GM12878 (cell line): ENCODE measurements around the gene IRAG1. TPM values are rescaled to one million over a fixed set of nuclear protein-coding genes. Genes with fewer than 3 reads are reported as not detected.

ENCODE experiments used
- ATAC-seq: fragments of 200-7000 bp; cut with Tn5 transposase; 3 replicates; pipeline ENCODE4 v1.9.1; 2020; ENCODE audit warnings: mild to moderate bottlenecking, moderate library complexity
- BruUV-seq: library from RNA; stranded (reverse); fragments of 400-500 nt; replicated peaks from 2 replicates; lab custom pipeline; 2021; lab: Mats Ljungman, UMichigan
- CTCF ChIA-PET: fragments of 300-600 bp; sonication (Branson Sonifier 250); formaldehyde crosslinking; extraction: SDS; loops from one replicate; lab custom pipeline; 2021; ENCODE audit warnings: inconsistent platforms; lab: Yijun Ruan, JAX
- POLR2A ChIA-PET: fragments of 350-600 bp; formaldehyde crosslinking; extraction: SDS; loops from one replicate; lab custom pipeline; 2021; ENCODE audit warnings: inconsistent platforms; lab: Charles Lee
- RAD21 ChIA-PET: fragments of 300-600 bp; sonication (Branson Sonifier 250); formaldehyde crosslinking; loops from one replicate; lab custom pipeline; 2023; ENCODE audit warnings: antibody characterized with exemption; ENCODE audit not compliant: unreplicated experiment; lab: Charles Lee
- SMC1A ChIA-PET: fragments of 300-600 bp; sonication (Branson Sonifier 250); formaldehyde crosslinking; loops from one replicate; lab custom pipeline; 2023; ENCODE audit not compliant: unreplicated experiment, uncharacterized antibody; lab: Charles Lee
- DNase-seq: peaks from one replicate; pipeline ENCODE4 v3.0.0-alpha.2; 2011; ENCODE audit warnings: low read depth, low spot score
- FAIRE-seq: peaks from 3 replicates; lab custom pipeline; 2011; peaks lifted over from hg19 to GRCh38; lab: Jason Lieb, UNC
- H2AFZ ChIP-seq: 2 replicates; pipeline ENCODE4 v1.6.0; 2011; ENCODE audit warnings: low read depth, low read length, control low read depth; ENCODE audit not compliant: control insufficient read depth
- H3K27ac ChIP-seq: 2 replicates; pipeline ENCODE4 v1.5.1; 2011; ENCODE audit warnings: control low read depth; ENCODE audit not compliant: control insufficient read depth, insufficient read depth
- H3K27me3 ChIP-seq, 2 experiments: replicated peaks in 1 of 2; 2 replicates each; pipeline versions ENCODE4 v1.6.0 to v1.6.1; 2011; ENCODE audit warnings: low read length in 1 of 2; ENCODE audit not compliant: control insufficient read depth in 2 of 2, insufficient read depth in 2 of 2
- H3K36me3 ChIP-seq, 2 experiments: 2 replicates each; pipeline ENCODE4 v1.5.1; 2011; ENCODE audit warnings: low read length in 1 of 2; ENCODE audit not compliant: control insufficient read depth in 2 of 2, insufficient read depth in 2 of 2
- H3K4me1 ChIP-seq: 2 replicates; pipeline ENCODE4 v1.6.1; 2011; ENCODE audit warnings: mild to moderate bottlenecking, low read length, moderate library complexity, mixed read lengths; ENCODE audit not compliant: control insufficient read depth, insufficient read depth
- H3K4me2 ChIP-seq: 2 replicates; pipeline ENCODE4 v1.6.0; 2011; ENCODE audit warnings: control low read depth; ENCODE audit not compliant: control insufficient read depth, insufficient read depth
- H3K4me3 ChIP-seq: fragments of 200-600 bp; sonication (generic); 2 replicates; pipeline ENCODE4 v1.5.1; 2016
- H3K79me2 ChIP-seq: 2 replicates; pipeline ENCODE4 v1.6.0; 2011; ENCODE audit warnings: low read length; ENCODE audit not compliant: control insufficient read depth, insufficient read depth
- H3K9ac ChIP-seq: 2 replicates; pipeline ENCODE4 v1.8.0; 2011; ENCODE audit warnings: low read length, control low read depth, mixed read lengths; ENCODE audit not compliant: control insufficient read depth, insufficient read depth
- H3K9me3 ChIP-seq: replicated peaks from 3 replicates; pipeline ENCODE4 v1.5.1; 2011; ENCODE audit warnings: mild to moderate bottlenecking, low read length; ENCODE audit not compliant: control insufficient read depth, insufficient read depth
- H4K20me1 ChIP-seq: 2 replicates; pipeline ENCODE4 v1.6.0; 2011; ENCODE audit not compliant: control insufficient read depth, insufficient read depth
- BACH1 ChIP-seq: fragments of 450-650 bp; IDR thresholded peaks from 2 replicates; pipeline ENCODE4 v1.6.1; 2017; ENCODE audit warnings: mild to moderate bottlenecking, borderline replicate concordance
- CHD1 ChIP-seq: IDR thresholded peaks from 2 replicates; pipeline ENCODE4 v1.6.1; 2012; ENCODE audit warnings: low read depth, low read length, improper control_type of control experiment
- CHD2 ChIP-seq: IDR thresholded peaks from 2 replicates; pipeline ENCODE4 v1.6.1; 2011; ENCODE audit warnings: low read depth, low read length, improper control_type of control experiment, borderline replicate concordance
- MEF2A ChIP-seq: IDR thresholded peaks from 2 replicates; pipeline ENCODE4 v1.6.1; 2011; ENCODE audit warnings: low read depth, mild to moderate bottlenecking, low read length, moderate library complexity; ENCODE audit not compliant: insufficient read depth
- MEF2B ChIP-seq: fragments of 450-650 bp; IDR thresholded peaks from 2 replicates; pipeline ENCODE4 v1.6.1; 2018; ENCODE audit warnings: mild to moderate bottlenecking, moderate library complexity; ENCODE audit not compliant: partially characterized antibody, poor library complexity, severe bottlenecking
- MTA2 ChIP-seq: fragments of 450-650 bp; IDR thresholded peaks from 2 replicates; pipeline ENCODE4 v1.6.1; 2016; ENCODE audit warnings: low read depth, mild to moderate bottlenecking, moderate library complexity
- PAX5 ChIP-seq: IDR thresholded peaks from 2 replicates; pipeline ENCODE4 v1.6.1; 2011; ENCODE audit warnings: low read depth, low read length, borderline replicate concordance
- RUNX3 ChIP-seq: IDR thresholded peaks from 2 replicates; pipeline ENCODE4 v1.6.1; 2012; ENCODE audit warnings: low read length, inconsistent platforms
- SMC3 ChIP-seq: IDR thresholded peaks from 2 replicates; pipeline ENCODE4 v1.6.1; 2011; ENCODE audit warnings: low read length, improper control_type of control experiment, borderline replicate concordance
- SPI1 ChIP-seq: IDR thresholded peaks from 2 replicates; pipeline ENCODE4 v1.6.1; 2011; ENCODE audit warnings: low read depth, mild to moderate bottlenecking, low read length, moderate library complexity, borderline replicate concordance; ENCODE audit not compliant: insufficient read depth
- SUPT20H ChIP-seq: IDR thresholded peaks from 2 replicates; pipeline ENCODE4 v1.6.1; 2011; ENCODE audit warnings: low read depth, mild to moderate bottlenecking, low read length, moderate library complexity, borderline replicate concordance; ENCODE audit not compliant: control insufficient read depth
- ZBED1 ChIP-seq: IDR thresholded peaks from 2 replicates; pipeline ENCODE4 v1.6.1; 2016; ENCODE audit warnings: borderline replicate concordance
- ZNF274 ChIP-seq: IDR thresholded peaks from one replicate; pipeline ENCODE4 v1.8.0; 2011; ENCODE audit not compliant: insufficient read length, insufficient read depth
- in situ Hi-C: fragments of 300-500 bp; cut with MboI; formaldehyde crosslinking; loops from 9 replicates; pipeline ENCODE4 v1.14.3; 2018; ENCODE audit warnings: mixed read lengths
- intact Hi-C: fragments of 100-400 bp; cut with micrococcal nuclease; formaldehyde crosslinking; loops from one replicate; pipeline ENCODE4 v1.14.2; 2022; ENCODE audit not compliant: unreplicated experiment
- polyA plus RNA-seq, 11 experiments: library from polyadenylated mRNA; depleted of rRNA in 4 of 11; unstranded in 6 of 11; stranded (reverse) in 5 of 11; fragments of >200 nt; fragmentation: Nextera tagmentation in 4 of 11; fragmentation: Illumina TruSeq in 1 of 11; extraction: Ambion mirVana in 4 of 11; extraction: Trizol in 1 of 11; gene quantifications; 1 replicate in 1 of 11; 2 replicates in 10 of 11; pipeline versions ENCODE4 v1.2.1 to v1.2.3, GENCODE V29; 2011 to 2016; ENCODE audit warnings: inconsistent platforms in 2 of 11, missing spikeins in 2 of 11, low read depth in 1 of 11
- total RNA-seq, 4 experiments: library from RNA; depleted of rRNA in 3 of 4; stranded (reverse); fragments of >200 nt in 3 of 4; fragmentation: Illumina TruSeq in 1 of 4; extraction: Trizol in 1 of 4; gene quantifications; 2 replicates each; pipeline versions ENCODE4 v1.2.1 to v1.2.3, GENCODE V29; 2013 to 2021
- TF ChIP-seq, protein P1 (sequence below), 3 experiments: IDR thresholded peaks in 2 of 3; conservative IDR thresholded peaks in 1 of 3; 2 replicates each; pipeline ENCODE4 v1.5.1; 2011; ENCODE audit warnings: low read depth in 3 of 3, low read length in 3 of 3, mild to moderate bottlenecking in 3 of 3, control low read depth in 2 of 3, moderate library complexity in 2 of 3, inconsistent platforms in 1 of 3, mixed read lengths in 1 of 3; ENCODE audit not compliant: control insufficient read depth in 2 of 3, insufficient read depth in 1 of 3; ENCODE audit errors: extremely low read depth in 1 of 3
- TF ChIP-seq, protein P2 (sequence below): IDR thresholded peaks from 2 replicates; pipeline ENCODE4 v1.6.1; 2012; ENCODE audit warnings: low read depth, low read length, improper control_type of control experiment
- TF ChIP-seq, protein P3 (sequence below): fragments of 450-650 bp; IDR thresholded peaks from 2 replicates; pipeline ENCODE4 v1.6.1; 2017; ENCODE audit warnings: borderline replicate concordance

IRAG1 gene
- total and polyA plus RNA-seq, 10 of the 15 experiments (the other 5 are each of a cell fraction or from before 2014, with no cell fraction given) = 0.02 to 0.18 (median 0.06) TPM; not detected in 4

DNA sequence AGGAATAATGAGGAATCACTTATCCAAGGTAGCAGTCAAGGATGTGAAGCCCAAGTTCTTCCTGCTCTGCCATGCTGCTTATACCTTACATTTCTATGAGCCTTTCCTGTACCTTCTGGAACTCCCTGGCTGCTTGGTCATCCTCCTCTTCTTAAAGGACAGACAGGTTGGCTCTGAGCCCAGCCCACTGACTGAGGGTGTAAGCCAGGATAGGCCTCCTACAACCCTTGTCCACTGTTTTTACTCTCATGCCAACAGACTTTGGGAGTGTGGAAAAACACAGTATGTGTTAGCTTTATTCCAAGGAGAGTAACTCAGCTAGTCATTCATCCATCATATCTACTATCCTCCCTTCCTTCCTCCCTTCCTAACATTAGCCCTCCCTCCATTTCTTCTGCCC, 47.5 kb downstream of the IRAG1 start:
- ChIA-PET POLR2A (no interaction called here), CTCF (interaction anchor here (1.4 to 1.5 kb wide), 2 partner anchors 8 to 22 kb away, joined by 3 to 4 read pairs; no protein-coding TSS in a partner anchor), RAD21 (interaction anchor here (1.3 kb wide), 1 partner anchor 21 kb away, joined by 4 read pairs; no protein-coding TSS in a partner anchor), SMC1A (interaction anchor here (0.9 to 5.2 kb wide), 4 partner anchors 8 to 232 kb away, joined by 4 to 28 read pairs (median 6); no protein-coding TSS in a partner anchor)
- Histone ChIP-seq H3K4me2 (no peak overlapping the region), H4K20me1 (no peaks in the 10 kb centered on the region), H3K9ac (no peak overlapping the region), H3K27me3 (no peaks in the 10 kb centered on the region; a peak in 1 of 4 replicates), H3K4me3 (no peak overlapping the region), H3K27ac (no peak overlapping the region), H3K79me2 (no peaks in the 10 kb centered on the region), H3K4me1 (peaks cover 17% of the 10 kb centered on the region), H2AFZ (no peak overlapping the region), H3K36me3 (no peaks in the 10 kb centered on the region), H3K9me3 (no peaks in the 10 kb centered on the region)
- intact Hi-C loops = no loop called here
- in situ Hi-C loops = no loop called here
- TF ChIP-seq ZNF274 (no peak), CHD1 (no peak), SPI1 (no peak), BACH1 (no peak), SMC3 (no peak), ZBED1 (no peak), SUPT20H (no peak), MEF2B (no peak), MTA2 (no peak), PAX5 (no peak), CHD2 (no peak), MEF2A (no peak), RUNX3 (no peak)
- TF ChIP-seq, protein P1, sequence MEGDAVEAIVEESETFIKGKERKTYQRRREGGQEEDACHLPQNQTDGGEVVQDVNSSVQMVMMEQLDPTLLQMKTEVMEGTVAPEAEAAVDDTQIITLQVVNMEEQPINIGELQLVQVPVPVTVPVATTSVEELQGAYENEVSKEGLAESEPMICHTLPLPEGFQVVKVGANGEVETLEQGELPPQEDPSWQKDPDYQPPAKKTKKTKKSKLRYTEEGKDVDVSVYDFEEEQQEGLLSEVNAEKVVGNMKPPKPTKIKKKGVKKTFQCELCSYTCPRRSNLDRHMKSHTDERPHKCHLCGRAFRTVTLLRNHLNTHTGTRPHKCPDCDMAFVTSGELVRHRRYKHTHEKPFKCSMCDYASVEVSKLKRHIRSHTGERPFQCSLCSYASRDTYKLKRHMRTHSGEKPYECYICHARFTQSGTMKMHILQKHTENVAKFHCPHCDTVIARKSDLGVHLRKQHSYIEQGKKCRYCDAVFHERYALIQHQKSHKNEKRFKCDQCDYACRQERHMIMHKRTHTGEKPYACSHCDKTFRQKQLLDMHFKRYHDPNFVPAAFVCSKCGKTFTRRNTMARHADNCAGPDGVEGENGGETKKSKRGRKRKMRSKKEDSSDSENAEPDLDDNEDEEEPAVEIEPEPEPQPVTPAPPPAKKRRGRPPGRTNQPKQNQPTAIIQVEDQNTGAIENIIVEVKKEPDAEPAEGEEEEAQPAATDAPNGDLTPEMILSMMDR (IDR thresholded peaks at IDR 0.05 in 2 of 3, conservative IDR thresholded peaks at IDR 0.05 in 1 of 3; ENCODE audit: control insufficient read depth in 2 of 3, extremely low read depth in 1 of 3, insufficient read depth in 1 of 3, low read depth in 3 of 3, low read length in 3 of 3) = no peak
- TF ChIP-seq, protein P2, sequence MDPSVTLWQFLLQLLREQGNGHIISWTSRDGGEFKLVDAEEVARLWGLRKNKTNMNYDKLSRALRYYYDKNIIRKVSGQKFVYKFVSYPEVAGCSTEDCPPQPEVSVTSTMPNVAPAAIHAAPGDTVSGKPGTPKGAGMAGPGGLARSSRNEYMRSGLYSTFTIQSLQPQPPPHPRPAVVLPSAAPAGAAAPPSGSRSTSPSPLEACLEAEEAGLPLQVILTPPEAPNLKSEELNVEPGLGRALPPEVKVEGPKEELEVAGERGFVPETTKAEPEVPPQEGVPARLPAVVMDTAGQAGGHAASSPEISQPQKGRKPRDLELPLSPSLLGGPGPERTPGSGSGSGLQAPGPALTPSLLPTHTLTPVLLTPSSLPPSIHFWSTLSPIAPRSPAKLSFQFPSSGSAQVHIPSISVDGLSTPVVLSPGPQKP = no peak
- TF ChIP-seq, protein P3, sequence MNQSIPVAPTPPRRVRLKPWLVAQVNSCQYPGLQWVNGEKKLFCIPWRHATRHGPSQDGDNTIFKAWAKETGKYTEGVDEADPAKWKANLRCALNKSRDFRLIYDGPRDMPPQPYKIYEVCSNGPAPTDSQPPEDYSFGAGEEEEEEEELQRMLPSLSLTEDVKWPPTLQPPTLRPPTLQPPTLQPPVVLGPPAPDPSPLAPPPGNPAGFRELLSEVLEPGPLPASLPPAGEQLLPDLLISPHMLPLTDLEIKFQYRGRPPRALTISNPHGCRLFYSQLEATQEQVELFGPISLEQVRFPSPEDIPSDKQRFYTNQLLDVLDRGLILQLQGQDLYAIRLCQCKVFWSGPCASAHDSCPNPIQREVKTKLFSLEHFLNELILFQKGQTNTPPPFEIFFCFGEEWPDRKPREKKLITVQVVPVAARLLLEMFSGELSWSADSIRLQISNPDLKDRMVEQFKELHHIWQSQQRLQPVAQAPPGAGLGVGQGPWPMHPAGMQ = no peak
- FAIRE-seq = no peak
- ATAC-seq = no peak
- DNase-seq = no peak
- no TSS peak for BruUV-seq
